IMR-90 (cell line): ENCODE measurements around the gene PIM3. TPM values are rescaled to one million over a fixed set of nuclear protein-coding genes. Genes with fewer than 3 reads are reported as not detected.
A peak's percentile ranks its signal among the peaks of the same experiment; 100 is the strongest.

Experiments
- ATAC-seq: fragments of 200-7000 bp; cut with Tn5 transposase; 2 replicates; pipeline ENCODE4 v1.9.1; 2020; ENCODE audit warnings: low read depth, mild to moderate bottlenecking, moderate library complexity
- BruUV-seq: library from RNA; stranded (reverse); fragments of 400-500 nt; replicated peaks from 2 replicates; lab custom pipeline; 2021; lab: Mats Ljungman, UMichigan
- CTCF ChIA-PET: fragments of 300-600 bp; formaldehyde crosslinking; extraction: SDS; loops from one replicate; lab custom pipeline; 2021; ENCODE audit warnings: antibody characterized with exemption; lab: Yijun Ruan, JAX
- POLR2A ChIA-PET: fragments of 300-600 bp; sonication (Branson Sonifier 250); formaldehyde crosslinking; loops from one replicate; lab custom pipeline; 2022; ENCODE audit warnings: antibody characterized with exemption; ENCODE audit not compliant: unreplicated experiment; lab: Charles Lee
- DNase-seq: peaks from one replicate; pipeline ENCODE4 v3.0.0; 2013
- H2AFZ ChIP-seq: replicated peaks from 2 replicates; pipeline ENCODE3; 2013; ENCODE audit warnings: low read length, mild to moderate bottlenecking; ENCODE audit not compliant: poor library complexity
- H2AK5ac ChIP-seq: 2 replicates; pipeline ENCODE4 v1.6.1; 2013; ENCODE audit warnings: low read depth, low read length, inconsistent platforms
- H2AK9ac ChIP-seq: replicated peaks from 2 replicates; pipeline ENCODE3; 2013; ENCODE audit warnings: mild to moderate bottlenecking, low read depth, low read length, moderate library complexity; ENCODE audit not compliant: poor library complexity
- H2BK120ac ChIP-seq: 2 replicates; pipeline ENCODE4 v1.6.1; 2013; ENCODE audit warnings: low read depth, low read length, inconsistent platforms
- H2BK15ac ChIP-seq: 3 replicates; pipeline ENCODE4 v1.6.1; 2013; ENCODE audit warnings: low read depth, low read length, inconsistent platforms
- H2BK20ac ChIP-seq: 2 replicates; pipeline ENCODE4 v1.6.1; 2013; ENCODE audit warnings: low read depth, mild to moderate bottlenecking, inconsistent platforms, low read length, moderate library complexity
- H2BK5ac ChIP-seq: 2 replicates; pipeline ENCODE4 v1.6.1; 2013; ENCODE audit warnings: mild to moderate bottlenecking, low read depth, low read length, inconsistent platforms; ENCODE audit not compliant: poor library complexity, severe bottlenecking
- H3K14ac ChIP-seq: replicated peaks from 2 replicates; pipeline ENCODE4 v1.6.1; 2013; ENCODE audit warnings: low read depth, low read length, inconsistent platforms
- H3K18ac ChIP-seq: 2 replicates; pipeline ENCODE4 v1.6.1; 2013; ENCODE audit warnings: low read depth, low read length, control low read depth
- H3K23ac ChIP-seq: 2 replicates; pipeline ENCODE4 v1.6.1; 2013; ENCODE audit warnings: low read depth, low read length, inconsistent platforms
- H3K27ac ChIP-seq: 2 replicates; pipeline ENCODE4 v1.5.1; 2013; ENCODE audit warnings: mild to moderate bottlenecking, control low read depth, low read length; ENCODE audit not compliant: insufficient read depth
- H3K27me3 ChIP-seq: 2 replicates; pipeline ENCODE4 v1.6.1; 2013; ENCODE audit warnings: low read length; ENCODE audit not compliant: control insufficient read depth, insufficient read depth
- H3K36me3 ChIP-seq: 2 replicates; pipeline ENCODE4 v1.6.1; 2013; ENCODE audit warnings: low read length, mixed read lengths; ENCODE audit not compliant: control insufficient read depth, insufficient read depth
- H3K4ac ChIP-seq: 2 replicates; pipeline ENCODE4 v1.6.1; 2013; ENCODE audit warnings: low read depth, low read length, inconsistent platforms
- H3K4me1 ChIP-seq: 2 replicates; pipeline ENCODE4 v1.6.1; 2013; ENCODE audit warnings: low read length, mixed read lengths; ENCODE audit not compliant: control insufficient read depth, insufficient read depth
- H3K4me2 ChIP-seq: 2 replicates; pipeline ENCODE4 v1.6.1; 2013; ENCODE audit warnings: low read depth, mild to moderate bottlenecking, control low read depth, low read length, moderate library complexity
- H3K4me3 ChIP-seq: 2 replicates; pipeline ENCODE4 v1.5.1; 2013; ENCODE audit warnings: low read depth, mild to moderate bottlenecking, control low read depth, low read length, moderate library complexity; ENCODE audit not compliant: insufficient read depth
- H3K56ac ChIP-seq: 2 replicates; pipeline ENCODE4 v1.6.1; 2013; ENCODE audit warnings: low read length, inconsistent platforms; ENCODE audit not compliant: insufficient read depth; ENCODE audit errors: extremely low read depth
- H3K79me1 ChIP-seq, 2 experiments: 2 replicates each; pipeline ENCODE4 v1.6.1; 2013; ENCODE audit warnings: low read length in 2 of 2, inconsistent platforms in 1 of 2, low read depth in 1 of 2
- H3K9ac ChIP-seq: 2 replicates; pipeline ENCODE4 v1.6.1; 2013; ENCODE audit warnings: low read depth, low read length, control low read depth
- H3K9me1 ChIP-seq: 2 replicates; pipeline ENCODE4 v1.6.1; 2013; ENCODE audit warnings: low read length, inconsistent platforms; ENCODE audit not compliant: insufficient read depth
- H3K9me3 ChIP-seq: 2 replicates; pipeline ENCODE4 v1.6.1; 2013; ENCODE audit warnings: low read length; ENCODE audit not compliant: control insufficient read depth, insufficient read depth
- H4K20me1 ChIP-seq: 2 replicates; pipeline ENCODE4 v1.6.1; 2013; ENCODE audit warnings: low read length, inconsistent platforms; ENCODE audit not compliant: insufficient read depth
- H4K5ac ChIP-seq: 2 replicates; pipeline ENCODE4 v1.6.1; 2013; ENCODE audit warnings: mild to moderate bottlenecking, low read depth, low read length, control low read depth
- H4K8ac ChIP-seq, 2 experiments: 2 replicates each; pipeline ENCODE4 v1.6.1; 2013; ENCODE audit warnings: low read depth in 2 of 2, low read length in 2 of 2, control low read depth in 1 of 2, inconsistent platforms in 1 of 2
- H4K91ac ChIP-seq: 2 replicates; pipeline ENCODE4 v1.6.1; 2013; ENCODE audit warnings: low read depth, low read length, inconsistent platforms; ENCODE audit not compliant: insufficient read depth
- BHLHE40 ChIP-seq: fragments of 150-350 bp; IDR thresholded peaks from 2 replicates; pipeline ENCODE4 v1.6.1; 2016; ENCODE audit warnings: mild to moderate bottlenecking, low read depth, low read length
- CEBPB ChIP-seq: IDR thresholded peaks from 2 replicates; pipeline ENCODE4 v1.6.1; 2012; ENCODE audit warnings: low read depth, low read length, improper control_type of control experiment
- CHD1 ChIP-seq: IDR thresholded peaks from 2 replicates; pipeline ENCODE4 v1.6.1; 2012; ENCODE audit warnings: low read depth, low read length, improper control_type of control experiment
- ELK1 ChIP-seq: fragments of 150-350 bp; IDR thresholded peaks from 2 replicates; pipeline ENCODE4 v1.6.1; 2016; ENCODE audit warnings: low read depth, mild to moderate bottlenecking, low read length, moderate library complexity, borderline replicate concordance
- MAFK ChIP-seq: IDR thresholded peaks from 2 replicates; pipeline ENCODE4 v1.6.1; 2012; ENCODE audit warnings: low read depth, low read length, improper control_type of control experiment
- MAZ ChIP-seq: IDR thresholded peaks from 2 replicates; pipeline ENCODE4 v1.6.1; 2012; ENCODE audit warnings: low read depth, mild to moderate bottlenecking, low read length, improper control_type of control experiment, moderate library complexity, borderline replicate concordance
- MXI1 ChIP-seq: IDR thresholded peaks from 2 replicates; pipeline ENCODE4 v1.6.1; 2012; ENCODE audit warnings: low read depth, mild to moderate bottlenecking, low read length, moderate library complexity, borderline replicate concordance
- NFE2L2 ChIP-seq: fragments of 150-350 bp; IDR thresholded peaks from 2 replicates; pipeline ENCODE4 v1.6.1; 2016; ENCODE audit warnings: low read depth, mild to moderate bottlenecking, low read length
- POLR2A ChIP-seq: IDR thresholded peaks from 2 replicates; pipeline ENCODE4 v1.6.1; 2012; ENCODE audit warnings: mild to moderate bottlenecking, low read depth, low read length
- RAD21 ChIP-seq: IDR thresholded peaks from 2 replicates; pipeline ENCODE4 v1.6.1; 2012; ENCODE audit warnings: low read length, improper control_type of control experiment
- RCOR1 ChIP-seq: IDR thresholded peaks from 2 replicates; pipeline ENCODE4 v1.6.1; 2012; ENCODE audit warnings: mild to moderate bottlenecking, low read length, improper control_type of control experiment; ENCODE audit not compliant: insufficient replicate concordance
- RFX5 ChIP-seq: IDR thresholded peaks from 2 replicates; pipeline ENCODE4 v1.8.0; 2012; ENCODE audit warnings: low read depth, mild to moderate bottlenecking, low read length, moderate library complexity
- SMC3 ChIP-seq: fragments of 150-350 bp; IDR thresholded peaks from 2 replicates; pipeline ENCODE4 v1.6.1; 2016; ENCODE audit warnings: low read depth, mild to moderate bottlenecking, antibody characterized with exemption, low read length, moderate library complexity
- USF2 ChIP-seq: fragments of 150-350 bp; IDR thresholded peaks from 2 replicates; pipeline ENCODE4 v1.6.1; 2017; ENCODE audit warnings: mild to moderate bottlenecking, antibody characterized with exemption, low read length, low read depth
- WGBS, 2 experiments: methylation state at CpG; one replicate each; pipeline versions ENCODE4 v1.1.5 to v1.1.7; 2013; ENCODE audit warnings: missing lambda C conversion rate in 2 of 2; ENCODE audit not compliant: insufficient read length in 1 of 2; ENCODE audit errors: extremely low coverage in 2 of 2; 5-methylcytosine and 5-hydroxymethylcytosine counted together
- dilution Hi-C: fragments of 300-500 bp; cut with HindIII; formaldehyde crosslinking; loops from one replicate; pipeline ENCODE4 v1.14.3; 2018; ENCODE audit warnings: low sequenced_read_pairs; ENCODE audit not compliant: unreplicated experiment
- in situ Hi-C: fragments of 300-500 bp; cut with MboI; formaldehyde crosslinking; loops from 3 replicates; pipeline ENCODE4 v1.14.3; 2019; ENCODE audit warnings: low sequenced_read_pairs, inconsistent platforms, mixed read lengths
- intact Hi-C: fragments of 100-400 bp; cut with micrococcal nuclease; formaldehyde crosslinking; loops from 2 replicates; pipeline ENCODE4 v1.10.0; 2022
- polyA plus RNA-seq, 3 experiments: library from polyadenylated mRNA; depleted of rRNA; stranded (reverse); fragments of >200 nt; gene quantifications; 2 replicates each; pipeline ENCODE4 v1.2.3, GENCODE V29; 2012; ENCODE audit warnings: low replicate concordance in 1 of 3
- total RNA-seq: library from RNA; depleted of rRNA; stranded (reverse); fragments of >200 nt; gene quantifications from 2 replicates; pipeline ENCODE4 v1.2.3, GENCODE V29; 2012

PIM3 gene
- total and polyA plus RNA-seq, 2 of the 4 experiments (the other 2 are of a cell fraction): 8.6 to 24.7 TPM

- no peak for TF ChIP-seq MAZ
These were observed 38.7 kb downstream of the PIM3 start (continued) for GRCh38 chr22:49999063-49999945.

- no peaks in the 10 kb centered on the region for H4K20me1 ChIP-seq
- H3K27me3 ChIP-seq: peaks cover 18% of the 10 kb centered on the region
- no TSS peak for BruUV-seq
- peaks cover 2% of the 10 kb centered on the region; the same call in 1 of the 2 replicates for H3K4me1 ChIP-seq
- no peak overlapping the region for H2BK20ac ChIP-seq
- no peaks in the 10 kb centered on the region for H3K79me1 ChIP-seq
- 24% methylated on average over 17 of the region's 41 CpGs; no CpG with 5 or more reads in 1 of the 2 experiments for WGBS, 2 experiments
- intact Hi-C loops: no loop called here
- no peak overlapping the region for H3K18ac ChIP-seq
- H4K91ac ChIP-seq: no peak overlapping the region
- no peak overlapping the region for H4K5ac ChIP-seq
- in situ Hi-C loops: no loop called here
- peak; percentile 62 for ATAC-seq
- H3K56ac ChIP-seq: no peak overlapping the region
- no peak overlapping the region; the same call in 1 of the 2 replicates for H3K4me2 ChIP-seq
- no peaks in the 10 kb centered on the region for H3K9me3 ChIP-seq
- H2BK5ac ChIP-seq: no peak overlapping the region
- no peak overlapping the region for H3K9ac ChIP-seq
- no peak overlapping the region for H2AK9ac ChIP-seq
- H3K27ac ChIP-seq: no peak overlapping the region
- H2BK15ac ChIP-seq: no peak overlapping the region
- no peak overlapping the region for H3K14ac ChIP-seq
- H2AK5ac ChIP-seq: no peak overlapping the region
- H2AFZ ChIP-seq: peak overlapping the region; percentile 40
- no peak overlapping the region for H3K4me3 ChIP-seq
- no peak for DNase-seq
- no peak overlapping the region for H3K4ac ChIP-seq
- peaks cover 4% of the 10 kb centered on the region; the same call in 1 of the 2 replicates for H3K9me1 ChIP-seq
- H2BK120ac ChIP-seq: no peak overlapping the region
- no peaks in the 10 kb centered on the region for H3K36me3 ChIP-seq
- H4K8ac ChIP-seq: no peak overlapping the region
- POLR2A ChIA-PET: no interaction called here
- dilution Hi-C loops: no loop called here
- CTCF ChIA-PET: no interaction called here
- no peak overlapping the region for H3K23ac ChIP-seq
- TF ChIP-seq MXI1 (no peak), CEBPB (no peak), POLR2A (no peak), BHLHE40 (no peak), ELK1 (no peak), CHD1 (no peak), RAD21 (no peak), RCOR1 (no peak), MAFK (no peak), RFX5 (no peak), USF2 (no peak), MAZ (no peak), SMC3 (no peak), NFE2L2 (no peak)
These were observed 39.5 kb downstream of the PIM3 start for GRCh38 chr22:49999946-50000586.
